AG08395 (cell line): ENCODE measurements around the gene COL9A1.

ENCODE experiments used
- DNase-seq: peaks from one replicate; pipeline ENCODE4 v3.0.0; 2012; ENCODE audit warnings: mixed read lengths, low spot score

The COL9A1 gene

DNA sequence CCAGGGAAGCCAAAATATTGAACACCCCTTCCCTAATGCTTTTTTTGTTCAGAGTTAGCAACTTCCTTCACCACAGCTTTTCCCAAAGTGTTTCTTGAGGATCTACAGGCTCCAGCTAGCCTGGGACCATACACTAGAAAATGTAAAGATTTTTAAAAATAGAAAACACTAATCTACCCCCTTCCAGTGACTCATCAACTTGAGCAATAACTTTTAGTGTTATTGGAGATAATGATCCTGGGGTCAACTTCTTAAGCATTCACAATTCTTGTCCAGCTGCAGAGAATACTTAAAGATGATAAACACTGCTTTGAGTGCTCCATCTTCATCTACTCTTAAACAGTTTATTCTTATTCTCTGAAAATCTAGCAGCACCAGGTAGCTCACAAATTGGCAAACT lies 131.6 kb downstream of the COL9A1 start:
- no peak for DNase-seq

DNA sequence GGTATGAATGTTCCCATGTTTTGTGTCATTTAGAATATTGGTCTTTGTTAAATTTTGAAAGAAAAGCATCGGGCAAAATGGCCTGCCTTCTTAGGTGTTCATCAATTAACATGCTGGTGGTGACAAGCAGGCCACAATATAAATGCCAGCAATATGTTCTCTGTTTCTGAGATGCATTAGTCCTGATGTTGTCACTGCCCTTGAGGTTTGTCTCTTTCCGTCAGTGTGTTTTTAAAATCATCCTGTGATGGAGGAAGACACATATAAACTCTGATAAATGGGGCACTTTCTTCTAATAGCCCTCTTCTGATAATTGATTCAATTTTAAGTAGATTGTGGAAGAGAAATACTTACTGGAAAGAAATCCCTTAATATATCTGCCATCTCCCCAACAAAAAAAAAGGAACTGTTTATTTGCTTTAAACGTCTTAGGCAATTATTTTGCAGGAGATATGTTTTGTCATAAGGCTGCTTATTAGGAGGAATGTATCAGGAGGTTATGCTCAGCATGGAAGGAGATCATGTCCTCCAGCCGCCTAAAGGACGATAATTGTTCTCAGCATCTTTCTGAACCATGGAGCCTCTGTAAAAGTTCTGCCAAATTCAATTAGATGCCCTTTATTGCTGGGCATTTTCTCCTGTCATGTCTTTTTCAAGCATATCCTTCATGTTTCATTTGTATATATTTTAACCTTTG lies 134.1 kb downstream of the COL9A1 start:
- no peak for DNase-seq
